Muscle layer of colon (tissue), 2 donors: ENCODE data around the gene KIF6.
A peak's percentile ranks its signal among the peaks of the same experiment; 100 is the strongest.

Source experiments
- H3K27ac ChIP-seq: one replicate; pipeline ENCODE4 v1.7.0; 2013; ENCODE audit warnings: low read depth, mild to moderate bottlenecking, low read length, moderate library complexity
- H3K27me3 ChIP-seq, 2 donors: one replicate each; pipeline ENCODE4 v1.7.0; 2013; ENCODE audit warnings: low read length in 2 of 2, mild to moderate bottlenecking in 2 of 2; ENCODE audit not compliant: insufficient read depth in 2 of 2, control insufficient read depth in 1 of 2
- H3K36me3 ChIP-seq: one replicate; pipeline ENCODE4 v1.7.0; 2013; ENCODE audit warnings: mild to moderate bottlenecking, low read length; ENCODE audit not compliant: insufficient read depth
- H3K4me1 ChIP-seq: one replicate; pipeline ENCODE4 v1.7.0; 2013; ENCODE audit warnings: mild to moderate bottlenecking, low read length; ENCODE audit not compliant: insufficient read depth
- H3K4me3 ChIP-seq, 2 donors: one replicate each; pipeline ENCODE4 v1.7.0; 2013; ENCODE audit warnings: low read length in 2 of 2, low read depth in 1 of 2, mild to moderate bottlenecking in 1 of 2, moderate library complexity in 1 of 2
- H3K9ac ChIP-seq: one replicate; pipeline ENCODE4 v1.7.0; 2013; ENCODE audit warnings: low read length
- H3K9me3 ChIP-seq: one replicate; pipeline ENCODE4 v1.7.0; 2013; ENCODE audit warnings: mild to moderate bottlenecking, low read length
- donor health status: abdominal sarcoma.
- donor health status: Adenocarcinoma of cecum.

Gene KIF6

GRCh38 chr6:39439342-39440038, 285.7 kb downstream of the KIF6 start:
- no peaks in the 10 kb centered on the region for H3K9me3 ChIP-seq
- no peaks in the 10 kb centered on the region for H3K27me3 ChIP-seq
- H3K36me3 ChIP-seq = no peaks in the 10 kb centered on the region
- no peaks in the 10 kb centered on the region for H3K4me1 ChIP-seq
- no peak overlapping the region for H3K9ac ChIP-seq
- H3K27ac ChIP-seq = no peak overlapping the region
- no peak overlapping the region for H3K4me3 ChIP-seq

GRCh38 chr6:39433630-39434029, 291.6 kb downstream of the KIF6 start:
- no peaks in the 10 kb centered on the region for H3K9me3 ChIP-seq
- no peak overlapping the region for H3K4me3 ChIP-seq
- no peaks in the 10 kb centered on the region for H3K36me3 ChIP-seq
- no peaks in the 10 kb centered on the region for H3K27me3 ChIP-seq
- H3K27ac ChIP-seq = no peak overlapping the region
- H3K9ac ChIP-seq = no peak overlapping the region
- H3K4me1 ChIP-seq = peaks cover 18% of the 10 kb centered on the region

DNA sequence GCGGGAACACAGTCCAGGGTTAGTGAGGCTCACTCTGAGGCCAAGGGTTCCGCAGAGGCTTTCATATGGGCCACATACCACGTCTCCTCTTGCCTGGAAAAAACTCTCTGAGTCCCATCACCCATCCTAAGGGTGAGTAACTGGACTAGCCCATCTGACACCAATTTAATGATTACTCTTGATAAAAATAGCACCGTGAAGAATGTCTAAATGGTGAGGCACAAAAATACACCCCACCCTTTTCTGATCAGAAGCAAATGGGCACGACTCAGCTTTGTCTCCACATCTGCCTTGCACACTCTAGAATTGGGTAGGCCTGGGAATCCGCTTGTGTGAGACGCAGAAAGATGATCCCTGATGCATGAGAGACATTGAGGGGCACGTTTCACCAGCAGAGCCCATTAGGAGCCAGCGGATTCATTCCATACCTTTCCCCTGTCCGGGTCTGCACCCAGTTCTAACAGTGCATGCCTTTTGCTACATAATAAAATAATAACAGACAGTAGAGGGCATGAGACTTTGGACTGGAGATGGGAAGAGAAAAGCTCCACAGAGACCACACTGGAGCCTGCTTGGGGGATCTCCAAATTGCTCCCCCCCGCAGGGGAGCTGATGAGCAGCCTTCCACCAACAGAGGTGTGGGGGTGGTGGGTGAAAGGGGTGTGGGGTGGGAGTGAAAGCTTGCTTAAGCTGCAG, 292.7 kb downstream of the KIF6 start:
- no peak overlapping the region for H3K27ac ChIP-seq
- peaks cover 18% of the 10 kb centered on the region for H3K4me1 ChIP-seq
- no peaks in the 10 kb centered on the region for H3K9me3 ChIP-seq
- H3K9ac ChIP-seq = no peak overlapping the region
- no peaks in the 10 kb centered on the region for H3K27me3 ChIP-seq
- no peaks in the 10 kb centered on the region for H3K36me3 ChIP-seq
- H3K4me3 ChIP-seq = no peak overlapping the region

DNA sequence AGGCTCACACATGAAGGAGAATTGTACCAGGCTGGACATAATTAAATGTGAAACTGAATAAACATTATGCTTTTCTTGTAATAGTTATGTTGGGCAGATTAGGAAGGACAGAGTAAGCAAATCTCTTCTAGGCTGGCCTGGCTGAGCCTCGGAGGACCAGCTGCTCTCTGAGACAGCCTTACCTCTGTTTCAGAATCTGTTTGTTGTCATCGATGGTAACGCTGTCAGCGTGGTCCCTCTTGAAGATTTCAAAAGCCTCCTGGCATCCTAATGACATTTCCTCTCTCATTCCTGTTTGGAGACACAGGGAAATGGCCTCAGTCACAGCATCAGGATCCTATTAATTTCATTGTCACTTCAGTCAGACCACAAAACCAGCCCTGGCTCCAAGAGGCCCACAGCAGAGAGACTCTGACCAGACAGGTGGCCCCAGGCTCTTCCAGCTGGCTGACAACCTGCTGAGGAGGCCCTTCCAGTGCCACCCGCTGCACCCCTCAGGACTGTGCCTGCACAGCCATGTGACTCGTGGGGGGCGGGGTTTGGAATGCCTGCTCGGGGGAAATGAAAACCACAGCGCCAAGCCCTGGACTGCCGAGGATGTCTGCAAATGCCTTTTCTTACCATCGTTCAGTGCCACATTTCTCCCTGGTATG, 294.2 kb downstream of the KIF6 start:
- no peak overlapping the region for H3K9ac ChIP-seq
- H3K4me1 ChIP-seq = peaks cover 22% of the 10 kb centered on the region
- no peaks in the 10 kb centered on the region for H3K36me3 ChIP-seq
- H3K9me3 ChIP-seq = no peaks in the 10 kb centered on the region
- H3K27me3 ChIP-seq = no peaks in the 10 kb centered on the region
- no peak overlapping the region for H3K27ac ChIP-seq
- peak overlapping the region in 1 of 2 donors; percentile 13 for H3K4me3 ChIP-seq

GRCh38 chr6:39430446-39430845, 294.8 kb downstream of the KIF6 start:
- Histone ChIP-seq H3K4me1 (peaks cover 28% of the 10 kb centered on the region), H3K27me3 (no peaks in the 10 kb centered on the region), H3K27ac (no peak overlapping the region), H3K36me3 (no peaks in the 10 kb centered on the region), H3K4me3 (no peak overlapping the region), H3K9me3 (no peaks in the 10 kb centered on the region), H3K9ac (no peak overlapping the region)

DNA sequence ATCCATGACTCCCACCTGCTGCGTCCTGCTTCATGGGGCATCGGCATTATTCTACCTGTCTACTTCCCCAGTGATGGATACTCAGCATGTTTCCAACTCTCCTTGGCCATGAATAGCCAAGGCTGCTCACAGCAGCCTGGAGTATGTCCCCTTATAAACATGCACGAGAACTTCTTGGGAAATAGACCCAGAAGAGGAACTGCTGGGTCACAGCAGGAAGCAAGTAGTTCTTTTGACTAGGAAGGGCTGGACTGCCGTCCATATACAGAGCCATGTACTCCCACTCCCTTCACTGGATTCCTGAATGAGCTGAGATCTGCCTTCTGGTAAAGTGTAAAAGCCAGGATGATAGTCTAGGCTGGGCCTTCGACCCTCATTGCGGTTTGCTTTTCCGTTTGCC, 296.4 kb downstream of the KIF6 start:
- H3K4me3 ChIP-seq = no peak overlapping the region
- H3K27me3 ChIP-seq = no peaks in the 10 kb centered on the region
- no peaks in the 10 kb centered on the region for H3K36me3 ChIP-seq
- H3K9ac ChIP-seq = no peak overlapping the region
- H3K27ac ChIP-seq = no peak overlapping the region
- no peaks in the 10 kb centered on the region for H3K9me3 ChIP-seq
- H3K4me1 ChIP-seq = peaks cover 28% of the 10 kb centered on the region

GRCh38 chr6:39428152-39428551, 297.1 kb downstream of the KIF6 start:
- Histone ChIP-seq H3K9ac (no peak overlapping the region), H3K4me3 (no peak overlapping the region), H3K27ac (no peak overlapping the region), H3K9me3 (no peaks in the 10 kb centered on the region), H3K27me3 (no peaks in the 10 kb centered on the region), H3K4me1 (peaks cover 28% of the 10 kb centered on the region), H3K36me3 (no peaks in the 10 kb centered on the region)

- Histone ChIP-seq H3K27ac (no peak overlapping the region), H3K9ac (no peak overlapping the region), H3K9me3 (no peaks in the 10 kb centered on the region), H3K4me1 (peaks cover 31% of the 10 kb centered on the region), H3K36me3 (no peaks in the 10 kb centered on the region), H3K4me3 (no peak overlapping the region), H3K27me3 (no peaks in the 10 kb centered on the region)
These were observed 299.1 kb downstream of the KIF6 start for GRCh38 chr6:39426073-39426456.

- H3K4me1 ChIP-seq = peaks cover 31% of the 10 kb centered on the region
- H3K27ac ChIP-seq = no peak overlapping the region
- H3K27me3 ChIP-seq = no peaks in the 10 kb centered on the region
- H3K9ac ChIP-seq = no peak overlapping the region
- H3K9me3 ChIP-seq = no peaks in the 10 kb centered on the region
- H3K36me3 ChIP-seq = no peaks in the 10 kb centered on the region
- H3K4me3 ChIP-seq = no peak overlapping the region
These were observed 299.7 kb downstream of the KIF6 start for GRCh38 chr6:39425346-39426072.

GRCh38 chr6:39424831-39425230, 300.4 kb downstream of the KIF6 start:
- H3K36me3 ChIP-seq = no peaks in the 10 kb centered on the region

DNA sequence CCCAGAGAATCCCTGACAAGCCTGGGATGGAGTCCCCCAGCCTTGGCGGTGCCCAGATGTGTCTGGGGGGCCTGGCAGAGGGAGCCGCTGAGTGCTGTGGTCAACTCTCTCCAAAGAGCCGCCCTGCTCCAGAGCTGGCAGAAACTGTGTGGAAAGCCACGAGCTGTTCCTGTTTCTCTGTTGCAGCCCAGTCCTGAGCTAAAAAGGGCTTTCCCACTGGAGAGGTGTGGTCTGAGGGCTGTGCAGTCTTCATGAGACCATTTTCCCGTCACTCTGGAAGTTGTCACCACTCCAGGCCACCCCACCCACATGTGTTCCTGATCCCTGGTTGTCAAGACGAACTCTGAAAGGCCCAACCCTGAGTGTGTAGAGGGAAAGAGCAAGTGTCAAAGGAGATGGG, 303.0 kb downstream of the KIF6 start:
- Histone ChIP-seq H3K27ac (no peak overlapping the region), H3K9ac (no peak overlapping the region), H3K9me3 (no peaks in the 10 kb centered on the region), H3K36me3 (no peaks in the 10 kb centered on the region), H3K27me3 (no peaks in the 10 kb centered on the region), H3K4me3 (no peak overlapping the region), H3K4me1 (peaks cover 35% of the 10 kb centered on the region)

More at GRCh38 chr6:39424831-39425230, 300.4 kb downstream of the KIF6 start:
- no peak overlapping the region for H3K9ac ChIP-seq
- no peaks in the 10 kb centered on the region for H3K9me3 ChIP-seq
- no peaks in the 10 kb centered on the region for H3K27me3 ChIP-seq
- no peak overlapping the region for H3K4me3 ChIP-seq
- peaks cover 28% of the 10 kb centered on the region for H3K4me1 ChIP-seq
- H3K27ac ChIP-seq = no peak overlapping the region
